Brain pericyte (primary cell): Measurements from ENCODE around the gene IPO13.

Experiments used
- DNase-seq: peaks from one replicate; pipeline ENCODE4 v3.0.0-alpha.2; 2012; ENCODE audit warnings: low read depth, low spot score

The IPO13 gene

DNA sequence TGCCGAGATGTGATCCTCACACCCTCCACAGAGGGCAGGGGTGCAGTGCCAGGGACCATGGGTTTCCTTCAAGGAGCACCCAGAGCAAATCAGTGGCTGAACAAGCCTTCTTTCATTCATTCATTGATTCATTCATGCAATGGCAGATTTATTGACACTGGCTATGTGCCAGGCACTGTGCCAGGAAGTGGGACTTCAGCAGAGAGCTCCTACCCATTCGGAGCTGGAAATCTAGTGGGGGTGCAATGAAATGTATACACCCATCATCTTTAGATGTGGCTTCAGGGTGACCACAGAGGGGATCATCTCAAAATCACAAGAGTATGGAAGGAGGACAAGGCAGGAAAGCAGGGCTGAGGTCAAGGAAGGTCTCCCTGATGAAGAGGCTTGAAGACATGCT, 65.7 kb downstream of the IPO13 start:
- no peak for DNase-seq

DNA sequence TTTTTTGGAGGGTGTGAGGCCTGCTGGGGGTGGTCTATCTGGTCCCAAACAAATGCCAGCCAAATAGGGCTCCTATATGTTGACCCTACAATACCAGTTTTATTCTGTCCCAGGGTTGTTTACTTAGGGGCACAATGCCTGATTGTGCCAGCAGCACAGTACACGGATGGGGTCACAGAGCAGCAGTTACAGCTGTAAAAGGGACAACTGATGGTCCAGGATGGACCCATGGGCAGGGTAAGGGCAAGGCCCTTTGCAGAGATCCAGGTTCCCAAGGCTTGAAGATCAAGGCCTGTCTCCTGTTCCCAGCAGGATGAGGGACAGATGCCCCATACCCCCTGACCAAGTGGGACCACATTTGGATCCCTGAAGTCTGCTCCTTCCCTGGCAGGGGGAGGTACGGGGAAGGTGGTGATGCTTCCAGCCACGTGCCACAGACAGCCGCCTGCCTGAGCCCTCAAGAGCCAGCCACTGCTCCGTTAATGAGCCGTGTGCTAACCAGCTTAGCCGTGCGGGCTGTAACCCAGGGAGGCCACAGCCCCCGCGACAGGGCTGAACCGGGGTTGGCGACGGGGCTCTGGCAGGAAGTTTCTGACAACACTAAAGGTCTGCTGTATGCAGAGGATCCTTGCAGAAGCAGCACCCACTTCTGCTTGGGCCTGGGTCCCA, 66.3 kb downstream of the IPO13 start:
- DNase-seq, result no peak

GRCh38 chr1:44013949-44014348, 67.2 kb downstream of the IPO13 start:
- no peak for DNase-seq

DNA sequence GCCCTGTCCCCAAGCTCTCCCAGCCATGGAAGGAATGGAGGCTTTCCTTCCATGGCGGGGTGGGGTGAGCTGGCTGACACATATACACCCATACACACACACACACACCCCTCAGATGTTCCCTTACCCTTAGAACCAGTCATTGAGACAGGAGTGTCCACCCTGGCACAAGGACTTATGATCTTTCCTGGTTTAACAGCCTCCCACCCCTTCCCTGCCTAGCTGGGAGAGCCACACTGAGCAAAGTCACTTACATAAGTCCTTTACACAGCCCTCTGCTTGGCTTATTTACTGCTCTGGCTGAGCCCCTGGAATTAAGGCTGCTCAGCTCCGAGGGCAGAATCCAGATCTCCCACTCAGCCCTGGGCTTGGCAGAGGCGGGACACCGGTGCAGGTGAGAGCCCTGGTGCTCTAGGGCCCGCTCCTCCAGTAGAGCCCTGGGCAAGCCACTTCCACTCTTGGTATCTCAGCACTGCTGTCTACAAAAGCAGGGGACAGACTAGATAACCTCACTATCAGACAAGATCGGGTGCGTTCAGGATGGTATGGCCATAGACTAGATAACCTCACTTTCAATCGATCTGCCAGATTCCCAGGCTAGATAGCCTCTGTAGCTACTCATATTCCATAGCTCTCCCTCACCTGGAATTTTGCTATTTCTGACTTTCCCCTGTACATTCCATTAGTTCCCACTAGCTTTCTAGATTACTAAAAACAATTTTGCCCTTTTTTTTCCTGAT, 67.8 kb downstream of the IPO13 start:
- no peak for DNase-seq

- DNase-seq, result no peak
Measured at GRCh38 chr1:44015206-44015605, 68.5 kb downstream of the IPO13 start.

- DNase-seq, result no peak
Measured at GRCh38 chr1:44016041-44016889, 69.5 kb downstream of the IPO13 start.

DNA sequence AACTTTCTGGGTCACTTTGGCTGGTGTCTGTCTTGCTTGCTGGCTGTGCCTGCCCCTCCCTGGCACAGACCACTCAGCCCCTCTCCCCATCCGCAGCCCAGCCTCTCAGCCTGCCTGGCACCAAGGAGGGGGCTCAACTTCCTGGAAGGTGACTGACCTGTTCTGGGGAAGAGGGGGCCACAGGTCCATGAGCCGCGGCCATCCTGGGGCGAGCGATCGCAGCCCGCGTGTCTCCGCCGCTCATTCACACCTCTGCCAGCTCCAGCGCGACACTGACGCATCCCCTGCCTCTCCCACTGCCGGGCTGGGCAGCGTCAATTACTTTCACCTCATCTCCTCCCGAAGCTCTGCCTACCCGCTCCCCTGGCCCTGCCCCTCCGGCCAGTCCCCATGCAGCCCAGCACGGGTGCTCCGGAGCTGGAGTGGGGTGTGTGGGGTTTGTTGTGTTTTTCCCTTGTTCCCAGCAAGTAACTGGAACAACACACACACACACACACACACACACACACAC, 70.2 kb downstream of the IPO13 start:
- DNase-seq, result no peak
